Heart left ventricle (tissue), 13 donors: Measurements from ENCODE around the gene TSC22D1.

Experiments
- CTCF ChIP-seq, 12 donors: fragments of 200-600 bp; sonication (generic) in 4 of 12; IDR thresholded peaks; one replicate each; pipeline versions ENCODE4 v1.5.0 to v1.8.0; 2018 to 2022; ENCODE audit warnings: antibody characterized with exemption in 12 of 12, mild to moderate bottlenecking in 5 of 12
- POLR2A ChIP-seq, 2 donors: fragments of 450-650 bp; IDR thresholded peaks; one replicate each; pipeline ENCODE4 v1.6.1; 2017; ENCODE audit warnings: antibody characterized with exemption in 2 of 2, mild to moderate bottlenecking in 2 of 2, moderate library complexity in 2 of 2
- donor health status: ischemic (EF 13 %, LVEDD 7.1; RV severe dilation, severe dysfunction).
- donor health status: DM: no; HTN: yes; CAD: no.
- donor health status: DM: no; HTN: no; CAD: no.
- donor health status: ischemic (EF 25% LVEDD 6.9; RV normal size, moderate dysfunction).
- donor health status: ischemic (EF 25% LVEDD 5.7; RV mildly dilated, moderate dysfunction).
- donor health status: ischemic (EF 35%, LVEDD 5.7; RV mildly dilated, moderate dysfunction).
- donor health status: nonischemic (EF 11% LVEDD 7.7; RV severe dilation, severe dysfunction).
- donor health status: DM: yes; HTN: yes; CAD: no.
- donor health status: PGD.
- donor health status: ischemic (EF 29% LVEDD 5.4; RV normal size, mild dysfunction).
- donor health status: nonischemic (EF 23%, LVEDD 6.1; RV moderate dilation, normal function).

- TF ChIP-seq CTCF (IDR thresholded peaks at IDR 0.05) = no peak
- no peak for TF ChIP-seq POLR2A (IDR thresholded peaks at IDR 0.05)
Observed at GRCh38 chr13:44434766-44435141, 141.4 kb downstream of the TSC22D1 start.
